Chondrocyte (in vitro differentiated cells): ENCODE measurements around the gene ENTPD3. TPM values are rescaled to one million over a fixed set of nuclear protein-coding genes. Genes with fewer than 3 reads are reported as not detected.

ENCODE experiments used
- DNase-seq: peaks from one replicate; pipeline ENCODE4 v3.0.0; 2021; ENCODE audit warnings: mixed read lengths, low spot score
- H3K27ac Mint-ChIP-seq: one replicate; pipeline ENCODE4 v1.8.0; 2021; ENCODE audit warnings: mild to moderate bottlenecking, moderate library complexity, mixed read lengths; ENCODE audit not compliant: unreplicated experiment
- H3K27me3 Mint-ChIP-seq: 2 replicates; pipeline ENCODE4 v1.8.0; 2021; ENCODE audit warnings: low read depth, mixed read lengths
- H3K36me3 Mint-ChIP-seq: 2 replicates; pipeline ENCODE4 v1.8.0; 2021; ENCODE audit warnings: low read depth, mixed read lengths
- H3K4me1 Mint-ChIP-seq: 2 replicates; pipeline ENCODE4 v1.8.0; 2021; ENCODE audit warnings: low read depth, mild to moderate bottlenecking, mixed read lengths
- H3K4me3 Mint-ChIP-seq: one replicate; pipeline ENCODE4 v1.8.0; 2021; ENCODE audit warnings: mild to moderate bottlenecking, moderate library complexity, mixed read lengths; ENCODE audit not compliant: unreplicated experiment
- H3K9me3 Mint-ChIP-seq: 2 replicates; pipeline ENCODE4 v1.8.0; 2021; ENCODE audit warnings: low read depth, mixed read lengths
- CTCF ChIP-seq: fragments of 200-600 bp; sonication (generic); IDR thresholded peaks from 2 replicates; pipeline ENCODE4 v1.5.0; 2021; ENCODE audit warnings: antibody characterized with exemption, mild to moderate bottlenecking, moderate library complexity
- total RNA-seq: library from RNA; stranded (reverse); gene quantifications from 3 replicates; pipeline ENCODE4 v1.2.1, GENCODE V29; 2021

ENTPD3 gene
- total RNA-seq, 1 donor from 2014 or later: 0.15 TPM

- no peak for DNase-seq
- Mint-ChIP-seq H3K36me3 (no peaks in the 10 kb centered on the region), H3K27me3 (peaks cover 15% of the 10 kb centered on the region), H3K9me3 (peaks cover 7% of the 10 kb centered on the region), H3K27ac (no peak overlapping the region), H3K4me3 (no peak overlapping the region), H3K4me1 (no peaks in the 10 kb centered on the region)
- no peak for TF ChIP-seq CTCF
Measured at GRCh38 chr3:40350529-40350928, 36.5 kb upstream of the ENTPD3 start.

GRCh38 chr3:40355410-40355809 is 31.6 kb upstream of the ENTPD3 start:
- H3K27ac Mint-ChIP-seq: no peak overlapping the region
- no peaks in the 10 kb centered on the region for H3K4me1 Mint-ChIP-seq
- peaks cover 4% of the 10 kb centered on the region for H3K9me3 Mint-ChIP-seq
- H3K36me3 Mint-ChIP-seq: no peaks in the 10 kb centered on the region
- no peak for TF ChIP-seq CTCF
- H3K27me3 Mint-ChIP-seq: peaks cover 23% of the 10 kb centered on the region
- DNase-seq: no peak
- H3K4me3 Mint-ChIP-seq: no peak overlapping the region

- DNase-seq: no peak
Measured at GRCh38 chr3:40358454-40358853, 28.5 kb upstream of the ENTPD3 start.

GRCh38 chr3:40363674-40364073 is 23.3 kb upstream of the ENTPD3 start:
- peaks cover 24% of the 10 kb centered on the region for H3K27me3 Mint-ChIP-seq
- H3K36me3 Mint-ChIP-seq: no peaks in the 10 kb centered on the region
- TF ChIP-seq CTCF: no peak
- no peaks in the 10 kb centered on the region for H3K9me3 Mint-ChIP-seq
- no peaks in the 10 kb centered on the region for H3K4me1 Mint-ChIP-seq
- no peak for DNase-seq
- H3K4me3 Mint-ChIP-seq: no peak overlapping the region
- H3K27ac Mint-ChIP-seq: no peak overlapping the region

More at GRCh38 chr3:40358454-40358853, 28.5 kb upstream of the ENTPD3 start:
- H3K27ac Mint-ChIP-seq: no peak overlapping the region
- H3K4me3 Mint-ChIP-seq: no peak overlapping the region
- H3K36me3 Mint-ChIP-seq: no peaks in the 10 kb centered on the region
- peaks cover 24% of the 10 kb centered on the region for H3K27me3 Mint-ChIP-seq
- no peaks in the 10 kb centered on the region for H3K4me1 Mint-ChIP-seq
- TF ChIP-seq CTCF: no peak
- no peaks in the 10 kb centered on the region for H3K9me3 Mint-ChIP-seq

GRCh38 chr3:40366203-40367162 is 20.5 kb upstream of the ENTPD3 start:
- TF ChIP-seq CTCF: no peak
- H3K27ac Mint-ChIP-seq: no peak overlapping the region
- no peaks in the 10 kb centered on the region for H3K4me1 Mint-ChIP-seq
- DNase-seq: no peak
- H3K27me3 Mint-ChIP-seq: peaks cover 35% of the 10 kb centered on the region
- no peak overlapping the region for H3K4me3 Mint-ChIP-seq
- H3K9me3 Mint-ChIP-seq: no peaks in the 10 kb centered on the region
- H3K36me3 Mint-ChIP-seq: no peaks in the 10 kb centered on the region
